Upper lobe of left lung (tissue), 4 donors: ENCODE results near the gene TPST2.

ENCODE experiments used
- CTCF ChIP-seq, 6 experiments: fragments of 450-650 bp in 4 of 6; fragments of 200-600 bp in 2 of 6; sonication (generic) in 2 of 6; IDR thresholded peaks; one replicate each; pipeline ENCODE4 v1.5.1; 2016 to 2019; ENCODE audit warnings: antibody characterized with exemption in 6 of 6
- EP300 ChIP-seq, 4 donors: sonication (generic); formaldehyde crosslinking; IDR thresholded peaks; one replicate each; pipeline ENCODE4 v1.5.1; 2017; ENCODE audit warnings: antibody characterized with exemption in 4 of 4, control low read depth in 2 of 4
- POLR2A ChIP-seq, 4 donors: fragments of 450-650 bp; IDR thresholded peaks; one replicate each; pipeline ENCODE4 v1.5.1; 2016 to 2017; ENCODE audit warnings: antibody characterized with exemption in 4 of 4, mild to moderate bottlenecking in 2 of 4
- POLR2AphosphoS5 ChIP-seq, 2 donors: sonication (generic); formaldehyde crosslinking; IDR thresholded peaks; one replicate each; pipeline ENCODE4 v1.5.1; 2017; ENCODE audit warnings: antibody characterized with exemption in 2 of 2

GRCh38 chr22:26624803-26625202, 34.9 kb upstream of the TPST2 start:
- TF ChIP-seq POLR2A (IDR thresholded peaks at IDR 0.05) (no peak), CTCF (IDR thresholded peaks at IDR 0.05) (no peak), POLR2AphosphoS5 (IDR thresholded peaks at IDR 0.05) (no peak), EP300 (IDR thresholded peaks at IDR 0.05) (no peak)
